Ascending aorta (tissue), 2 donors: ENCODE results near the gene SAMD14. TPM values are rescaled to one million over a fixed set of nuclear protein-coding genes. Genes with fewer than 3 reads are reported as not detected.

Experiments used
- DNase-seq, 2 donors: peaks; one replicate each; pipeline ENCODE4 v3.0.0-alpha.2; 2019; ENCODE audit warnings: low spot score in 2 of 2
- H3K27ac ChIP-seq, 2 donors: fragments of 200-600 bp; sonication (generic); one replicate each; pipeline ENCODE4 v1.5.1; 2016 to 2017; ENCODE audit warnings: mild to moderate bottlenecking in 1 of 2
- H3K27me3 ChIP-seq: fragments of 200-600 bp; sonication (generic); one replicate; pipeline ENCODE4 v1.5.1; 2017
- H3K36me3 ChIP-seq, 2 donors: fragments of 200-600 bp; sonication (generic); one replicate each; pipeline ENCODE4 v1.5.1; 2016
- H3K4me1 ChIP-seq, 2 donors: fragments of 200-600 bp; sonication (generic); one replicate each; pipeline ENCODE4 v1.5.1; 2016 to 2017; ENCODE audit warnings: mild to moderate bottlenecking in 1 of 2
- H3K4me3 ChIP-seq, 2 donors: fragments of 200-600 bp; sonication (generic); one replicate each; pipeline ENCODE4 v1.5.1; 2016 to 2017; ENCODE audit warnings: mild to moderate bottlenecking in 1 of 2
- H3K9me3 ChIP-seq, 2 donors: fragments of 200-600 bp; sonication (generic); one replicate each; pipeline ENCODE4 v1.5.1; 2016
- CTCF ChIP-seq, 3 experiments: fragments of 200-600 bp in 2 of 3; fragments of 450-650 bp in 1 of 3; sonication (generic) in 2 of 3; IDR thresholded peaks; one replicate each; pipeline ENCODE4 v1.5.1; 2016 to 2019; ENCODE audit warnings: antibody characterized with exemption in 3 of 3, mild to moderate bottlenecking in 1 of 3, moderate library complexity in 1 of 3
- intact Hi-C: fragments of 100-400 bp; cut with DNase I; formaldehyde crosslinking; loops from one replicate; pipeline ENCODE4 v1.15.1; 2023
- total RNA-seq: library from RNA; depleted of rRNA; stranded (reverse); fragments of >200 nt; gene quantifications from one replicate; pipeline ENCODE4 v1.1.0, GENCODE V29; 2016

The SAMD14 gene
- total RNA-seq, 1 donor from 2014 or later: 3.2 TPM

GRCh38 chr17:50074227-50074626, 55.7 kb downstream of the SAMD14 start:
- DNase-seq: no peak
- peaks cover 0 to 2% of the 10 kb centered on the region in 2 donors for H3K4me1 ChIP-seq
- TF ChIP-seq CTCF (IDR thresholded peaks at IDR 0.05): no peak
- intact Hi-C loops: no loop called here
- H3K36me3 ChIP-seq: peaks cover 98 to 99% of the 10 kb centered on the region in 2 donors
- no peaks in the 10 kb centered on the region for H3K27me3 ChIP-seq
- no peaks in the 10 kb centered on the region for H3K9me3 ChIP-seq
- no peak overlapping the region for H3K4me3 ChIP-seq
- H3K27ac ChIP-seq: no peak overlapping the region

- no peak for DNase-seq
- intact Hi-C loops: no loop called here
- peak overlapping the region in 1 of 2 donors; percentile 28 for H3K27ac ChIP-seq
- no peaks in the 10 kb centered on the region for H3K9me3 ChIP-seq
- H3K4me3 ChIP-seq: no peak overlapping the region
- no peaks in the 10 kb centered on the region for H3K4me1 ChIP-seq
- peaks cover 97 to 98% of the 10 kb centered on the region in 2 donors for H3K36me3 ChIP-seq
- no peaks in the 10 kb centered on the region for H3K27me3 ChIP-seq
- no peak for TF ChIP-seq CTCF (IDR thresholded peaks at IDR 0.05)
These were observed 57.0 kb downstream of the SAMD14 start for GRCh38 chr17:50072925-50073324.

- no peak for DNase-seq
- Histone ChIP-seq H3K36me3 (peaks cover 93 to 94% of the 10 kb centered on the region in 2 donors), H3K27me3 (no peaks in the 10 kb centered on the region), H3K4me3 (no peak overlapping the region), H3K9me3 (no peaks in the 10 kb centered on the region), H3K27ac (peak overlapping the region in 1 of 2 donors; percentile 28), H3K4me1 (no peaks in the 10 kb centered on the region)
- no peak for TF ChIP-seq CTCF (IDR thresholded peaks at IDR 0.05)
- intact Hi-C loops: no loop called here
These were observed 57.8 kb downstream of the SAMD14 start for GRCh38 chr17:50072130-50072529.

GRCh38 chr17:50071692-50072091, 58.3 kb downstream of the SAMD14 start:
- Histone ChIP-seq H3K27ac (no peak overlapping the region), H3K27me3 (no peaks in the 10 kb centered on the region), H3K36me3 (peaks cover 88 to 94% of the 10 kb centered on the region in 2 donors), H3K4me3 (no peak overlapping the region), H3K9me3 (no peaks in the 10 kb centered on the region), H3K4me1 (peaks cover 0 to 4% of the 10 kb centered on the region in 2 donors)
- no peak for DNase-seq
- TF ChIP-seq CTCF (IDR thresholded peaks at IDR 0.05): no peak
- intact Hi-C loops: no loop called here

GRCh38 chr17:50070908-50071680, 58.9 kb downstream of the SAMD14 start:
- Histone ChIP-seq H3K4me3 (no peak overlapping the region), H3K27me3 (no peaks in the 10 kb centered on the region), H3K36me3 (peaks cover 82 to 88% of the 10 kb centered on the region in 2 donors), H3K4me1 (peaks cover 0 to 9% of the 10 kb centered on the region in 2 donors), H3K27ac (no peak overlapping the region), H3K9me3 (no peaks in the 10 kb centered on the region)
- no peak for DNase-seq
- intact Hi-C loops: no loop called here
- TF ChIP-seq CTCF (IDR thresholded peaks at IDR 0.05): no peak
